Measurements from ENCODE around the gene PSMD11.

DNA sequence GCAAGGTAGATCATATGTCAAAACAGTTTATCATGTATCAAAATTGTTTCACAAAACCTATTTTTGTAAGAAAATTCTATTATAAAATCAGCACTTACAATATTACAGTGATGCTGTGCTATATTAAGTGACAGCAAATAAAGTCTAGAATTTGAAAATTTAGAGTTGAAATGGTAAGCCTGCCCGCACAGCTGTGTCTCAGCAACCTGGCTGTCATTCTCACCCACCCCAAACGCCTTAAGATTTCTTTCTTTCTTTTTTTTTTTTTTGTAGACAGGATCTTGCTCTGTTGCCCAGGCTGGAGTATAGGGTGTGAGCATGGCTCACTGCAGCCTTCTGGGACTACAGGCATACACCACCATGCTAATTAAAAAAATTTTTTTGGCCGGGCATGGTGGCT is 69.3 kb downstream of the PSMD11 start:
- TF ChIP-seq, protein P1, sequence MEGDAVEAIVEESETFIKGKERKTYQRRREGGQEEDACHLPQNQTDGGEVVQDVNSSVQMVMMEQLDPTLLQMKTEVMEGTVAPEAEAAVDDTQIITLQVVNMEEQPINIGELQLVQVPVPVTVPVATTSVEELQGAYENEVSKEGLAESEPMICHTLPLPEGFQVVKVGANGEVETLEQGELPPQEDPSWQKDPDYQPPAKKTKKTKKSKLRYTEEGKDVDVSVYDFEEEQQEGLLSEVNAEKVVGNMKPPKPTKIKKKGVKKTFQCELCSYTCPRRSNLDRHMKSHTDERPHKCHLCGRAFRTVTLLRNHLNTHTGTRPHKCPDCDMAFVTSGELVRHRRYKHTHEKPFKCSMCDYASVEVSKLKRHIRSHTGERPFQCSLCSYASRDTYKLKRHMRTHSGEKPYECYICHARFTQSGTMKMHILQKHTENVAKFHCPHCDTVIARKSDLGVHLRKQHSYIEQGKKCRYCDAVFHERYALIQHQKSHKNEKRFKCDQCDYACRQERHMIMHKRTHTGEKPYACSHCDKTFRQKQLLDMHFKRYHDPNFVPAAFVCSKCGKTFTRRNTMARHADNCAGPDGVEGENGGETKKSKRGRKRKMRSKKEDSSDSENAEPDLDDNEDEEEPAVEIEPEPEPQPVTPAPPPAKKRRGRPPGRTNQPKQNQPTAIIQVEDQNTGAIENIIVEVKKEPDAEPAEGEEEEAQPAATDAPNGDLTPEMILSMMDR (conservative IDR thresholded peaks at IDR 0.05; ENCODE audit: low read depth, low read length): no peak
- no peak for TF ChIP-seq EZH2 (IDR thresholded peaks at IDR 0.05; ENCODE audit: low read length, unreplicated experiment)
- TF ChIP-seq EZH2phosphoT487 (IDR thresholded peaks at IDR 0.05; ENCODE audit: borderline replicate concordance, low read length): no peak

All from PC-3 (cell line).